22Rv1 (cell line): ENCODE measurements around the gene TEKTIP1.

ENCODE experiments used
- CTCF ChIP-seq: fragments of 450-650 bp; IDR thresholded peaks from 2 replicates; pipeline ENCODE4 v1.5.1; 2017; ENCODE audit warnings: mild to moderate bottlenecking
- ZFX ChIP-seq: fragments of 450-650 bp; IDR thresholded peaks from 2 replicates; pipeline ENCODE4 v1.6.1; 2017; ENCODE audit warnings: antibody characterized with exemption, borderline replicate concordance

DNA sequence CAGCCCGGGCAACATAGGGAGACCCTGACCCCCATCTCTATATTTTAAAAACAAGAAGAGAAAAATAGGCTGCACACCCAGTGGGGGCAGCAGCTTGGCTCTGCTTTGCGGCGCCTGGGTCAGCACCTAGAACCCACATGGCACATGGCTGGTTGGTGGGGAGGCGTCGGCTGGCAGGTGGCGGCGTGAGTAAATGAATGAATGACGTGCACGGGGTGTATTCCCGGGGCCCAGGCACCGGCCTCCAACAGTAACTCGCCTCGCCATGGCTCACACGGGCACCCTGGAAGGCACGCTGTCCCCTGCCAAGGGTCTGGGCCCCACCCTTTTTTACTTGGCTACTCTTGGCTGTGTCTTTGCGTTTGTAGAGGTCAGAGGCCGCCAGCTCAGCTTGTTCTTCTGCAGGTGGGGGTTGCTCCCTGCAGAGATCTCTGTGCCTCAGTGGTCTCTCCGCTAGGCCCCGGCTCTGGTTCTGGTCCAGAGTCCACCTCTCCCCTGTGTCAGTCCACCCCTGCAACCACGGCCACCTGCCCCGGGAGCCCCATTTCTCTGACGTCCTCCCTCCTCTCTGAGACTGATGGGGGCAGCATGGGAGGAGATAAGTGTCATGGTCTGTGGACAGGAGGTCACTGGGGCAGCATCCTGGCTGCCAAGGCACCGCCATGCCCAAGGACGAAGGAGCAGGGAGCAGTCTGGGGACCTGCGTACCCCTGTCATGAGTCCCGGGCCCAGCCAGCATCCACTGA lies 27.3 kb upstream of the TEKTIP1 start:
- TF ChIP-seq CTCF (no peak), ZFX (no peak)
